ENCODE results near the gene PLXNA4.

The PLXNA4 gene

DNA sequence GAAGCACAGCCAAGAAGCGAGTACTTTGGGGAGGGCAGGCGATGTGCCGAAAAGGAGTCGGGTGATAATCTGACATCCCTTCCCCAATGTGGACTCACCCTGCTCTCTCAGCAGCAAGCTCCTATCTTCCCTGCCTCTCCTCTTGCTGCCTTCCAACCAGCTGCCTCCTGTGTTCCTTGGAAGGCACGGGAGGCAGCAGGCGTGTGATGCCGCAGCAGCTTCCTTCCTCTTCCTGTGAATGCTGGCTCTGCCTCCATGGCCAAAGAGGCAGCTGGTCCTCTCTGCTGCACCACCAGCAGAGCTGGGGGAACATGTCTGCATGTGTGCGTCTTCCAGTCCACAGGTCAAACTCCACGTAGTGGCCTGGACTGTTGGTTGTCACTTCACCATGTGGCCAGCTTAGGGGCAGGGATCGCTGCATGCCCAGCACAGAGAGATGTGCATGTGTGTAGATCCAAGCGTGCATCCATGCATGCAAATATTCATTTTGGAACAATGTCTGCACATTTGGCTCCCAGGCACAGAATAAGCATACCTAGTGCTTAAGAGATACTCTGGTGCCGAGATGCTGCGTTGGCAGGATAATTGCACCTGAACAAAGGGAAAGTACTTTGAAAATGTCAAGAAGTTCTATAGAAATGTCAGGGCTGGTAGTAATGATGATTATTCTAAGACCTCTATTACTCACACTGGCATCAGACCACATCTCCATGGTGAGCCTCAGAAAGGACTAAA, 499.8 kb downstream of the PLXNA4 start:
- no peak for DNase-seq

GRCh38 chr7:132075515-132075914, 500.8 kb downstream of the PLXNA4 start:
- no peak for DNase-seq

DNA sequence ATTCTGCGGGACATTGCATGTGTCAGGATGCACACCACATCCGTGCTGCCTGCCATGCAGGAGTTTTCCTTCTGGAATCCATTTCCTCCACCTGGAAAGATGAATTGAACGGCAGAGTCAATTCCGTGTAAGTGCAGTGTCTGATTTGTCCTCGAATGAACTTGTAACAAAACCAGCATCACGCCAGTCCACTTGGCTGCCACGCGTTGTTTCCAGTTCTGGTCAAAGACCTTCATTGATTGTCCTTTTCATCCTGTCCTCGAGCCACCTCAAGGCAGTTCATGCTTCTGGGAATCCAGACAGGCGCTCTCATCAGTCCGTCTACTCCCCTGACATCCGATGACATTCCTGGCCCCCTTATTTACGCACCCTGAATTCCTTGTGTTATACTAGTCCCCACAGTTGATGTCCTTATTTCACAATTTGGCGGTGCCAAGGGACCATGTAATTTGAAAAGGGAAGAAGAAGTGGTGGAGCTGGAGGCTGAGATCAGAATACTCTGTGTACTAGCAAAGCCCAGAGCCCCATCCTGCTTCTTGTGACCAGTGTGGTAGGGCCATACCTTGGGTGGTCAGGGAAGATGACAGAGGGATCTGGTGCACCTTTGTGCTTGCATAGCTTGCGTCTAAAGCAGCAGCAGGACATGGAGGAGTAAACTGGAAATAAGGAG, 502.2 kb downstream of the PLXNA4 start:
- no peak for DNase-seq
